Measurements from ENCODE around the gene TRAPPC13. TPM values are rescaled to one million over a fixed set of nuclear protein-coding genes. Genes with fewer than 3 reads are reported as not detected.

The TRAPPC13 gene
- 23.9 and 26.3 TPM in 2 replicates for total RNA-seq

GRCh38 chr5:65624571-65625555 lies at the start of gene TRAPPC13, which contains the start of gene SHLD3:
TRAPPC13 (plus strand) TSS chr5:65625027; CDS start chr5:65625061, 34 bp downstream.
SHLD3 (plus strand) TSS chr5:65625027; CDS start chr5:65629588, 4,561 bp downstream.

GRCh38 chr5:65624025-65624570 lies 729 bp upstream of the TRAPPC13 start, which contains the start of gene TRIM23:
TRIM23 (minus strand) TSS chr5:65624333; CDS start chr5:65624274, 59 bp downstream.

Other genes starting within 250 kb of the TRAPPC13 start
- gene ADAMTS6, start 143.1 kb upstream of the TRAPPC13 start, total RNA-seq = 58.6 and 72.2 TPM in 2 replicates
- 2.7 and 3.5 TPM in 2 replicates for gene CENPK, start 61.9 kb upstream of the TRAPPC13 start, total RNA-seq
- gene PPWD1, start 61.7 kb upstream of the TRAPPC13 start, total RNA-seq = 31.4 and 40.9 TPM in 2 replicates
- 30.7 and 37.3 TPM in 2 replicates for gene TRIM23, start 694 bp upstream of the TRAPPC13 start, total RNA-seq
- gene SHLD3, start within 50 bp of the TRAPPC13 start, total RNA-seq = 1.8 and 2.5 TPM in 2 replicates
- 12.0 and 13.1 TPM in 2 replicates for gene SGTB, start 97.1 kb downstream of the TRAPPC13 start, total RNA-seq
- 18.8 and 18.9 TPM in 2 replicates for gene NLN, start 97.2 kb downstream of the TRAPPC13 start, total RNA-seq

Data from smooth muscle cell of bladder (primary cell).